ENCODE measurements around the gene CERS6.

DNA sequence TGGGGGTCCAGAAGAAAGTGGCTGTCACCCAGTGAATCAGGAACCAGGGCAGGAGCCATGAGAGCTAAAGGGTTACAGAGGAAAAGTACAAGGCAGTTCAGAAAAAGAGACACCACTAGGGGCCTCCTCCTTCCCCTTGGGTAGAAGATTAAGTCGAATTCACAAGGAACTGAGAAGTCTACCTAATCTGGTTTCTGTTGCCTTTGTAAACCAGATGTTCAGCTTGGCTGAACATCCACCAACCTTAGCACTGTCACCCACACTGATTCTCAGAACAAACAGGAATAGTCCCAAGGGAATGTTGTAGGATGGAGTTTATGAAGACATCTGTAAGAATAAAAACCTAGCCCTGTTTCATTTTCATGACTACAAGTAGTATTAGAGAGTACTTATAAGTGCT lies 256.0 kb downstream of the CERS6 start:
- TF ChIP-seq, protein P1, sequence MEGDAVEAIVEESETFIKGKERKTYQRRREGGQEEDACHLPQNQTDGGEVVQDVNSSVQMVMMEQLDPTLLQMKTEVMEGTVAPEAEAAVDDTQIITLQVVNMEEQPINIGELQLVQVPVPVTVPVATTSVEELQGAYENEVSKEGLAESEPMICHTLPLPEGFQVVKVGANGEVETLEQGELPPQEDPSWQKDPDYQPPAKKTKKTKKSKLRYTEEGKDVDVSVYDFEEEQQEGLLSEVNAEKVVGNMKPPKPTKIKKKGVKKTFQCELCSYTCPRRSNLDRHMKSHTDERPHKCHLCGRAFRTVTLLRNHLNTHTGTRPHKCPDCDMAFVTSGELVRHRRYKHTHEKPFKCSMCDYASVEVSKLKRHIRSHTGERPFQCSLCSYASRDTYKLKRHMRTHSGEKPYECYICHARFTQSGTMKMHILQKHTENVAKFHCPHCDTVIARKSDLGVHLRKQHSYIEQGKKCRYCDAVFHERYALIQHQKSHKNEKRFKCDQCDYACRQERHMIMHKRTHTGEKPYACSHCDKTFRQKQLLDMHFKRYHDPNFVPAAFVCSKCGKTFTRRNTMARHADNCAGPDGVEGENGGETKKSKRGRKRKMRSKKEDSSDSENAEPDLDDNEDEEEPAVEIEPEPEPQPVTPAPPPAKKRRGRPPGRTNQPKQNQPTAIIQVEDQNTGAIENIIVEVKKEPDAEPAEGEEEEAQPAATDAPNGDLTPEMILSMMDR (IDR thresholded peaks at IDR 0.05) = no peak
- no peak for TF ChIP-seq POLR2A (IDR thresholded peaks at IDR 0.05)
- no peak for TF ChIP-seq POLR2AphosphoS5 (IDR thresholded peaks at IDR 0.05; ENCODE audit: insufficient read depth in 1 of 2, low read depth in 1 of 2)
